ENCODE data around the gene TMEM63C. TPM values are rescaled to one million over a fixed set of nuclear protein-coding genes. Genes with fewer than 3 reads are reported as not detected.

Gene TMEM63C
- total RNA-seq, 6 experiments from 2014 or later, result 0.05 TPM; not detected in 5

- no peak overlapping the region for H3K27ac Mint-ChIP-seq
- peak; percentile 60 for TF ChIP-seq CTCF (IDR thresholded peaks at IDR 0.05)
- no peaks in the 10 kb centered on the region for H3K4me1 Mint-ChIP-seq (ENCODE audit: low read depth)
- no peaks in the 10 kb centered on the region for H3K9me3 Mint-ChIP-seq
- DNase-seq, result peak; percentile 19
- H3K4me3 Mint-ChIP-seq, result no peak overlapping the region
- H3K27me3 Mint-ChIP-seq (ENCODE audit: insufficient read depth), result peaks cover 22% of the 10 kb centered on the region
- no peaks in the 10 kb centered on the region for H3K36me3 Mint-ChIP-seq (ENCODE audit: low read depth)
Observed at GRCh38 chr14:77151918-77152588, 29.5 kb upstream of the TMEM63C start.

GRCh38 chr14:77153802-77154201 lies 27.8 kb upstream of the TMEM63C start:
- Mint-ChIP-seq H3K27me3 (ENCODE audit: insufficient read depth) (peaks cover 24% of the 10 kb centered on the region), H3K36me3 (ENCODE audit: low read depth) (no peaks in the 10 kb centered on the region), H3K4me3 (no peak overlapping the region), H3K9me3 (no peaks in the 10 kb centered on the region), H3K27ac (no peak overlapping the region), H3K4me1 (ENCODE audit: low read depth) (peaks cover 12% of the 10 kb centered on the region)
- TF ChIP-seq CTCF (IDR thresholded peaks at IDR 0.05), result no peak
- DNase-seq, result no peak

- Mint-ChIP-seq H3K36me3 (ENCODE audit: low read depth) (no peaks in the 10 kb centered on the region), H3K27ac (no peak overlapping the region), H3K27me3 (ENCODE audit: insufficient read depth) (peaks cover 24% of the 10 kb centered on the region), H3K9me3 (no peaks in the 10 kb centered on the region), H3K4me1 (ENCODE audit: low read depth) (peaks cover 15% of the 10 kb centered on the region), H3K4me3 (no peak overlapping the region)
- DNase-seq, result no peak
- TF ChIP-seq CTCF (IDR thresholded peaks at IDR 0.05), result no peak
Observed at GRCh38 chr14:77154421-77154820, 27.2 kb upstream of the TMEM63C start.

GRCh38 chr14:77155083-77155482 lies 26.5 kb upstream of the TMEM63C start:
- Mint-ChIP-seq H3K4me3 (no peak overlapping the region), H3K36me3 (ENCODE audit: low read depth) (no peaks in the 10 kb centered on the region), H3K9me3 (no peaks in the 10 kb centered on the region), H3K27ac (no peak overlapping the region), H3K27me3 (ENCODE audit: insufficient read depth) (peaks cover 24% of the 10 kb centered on the region), H3K4me1 (ENCODE audit: low read depth) (peaks cover 15% of the 10 kb centered on the region)
- no peak for DNase-seq
- TF ChIP-seq CTCF (IDR thresholded peaks at IDR 0.05), result no peak

GRCh38 chr14:77157740-77158139 lies 23.9 kb upstream of the TMEM63C start:
- Mint-ChIP-seq H3K27me3 (ENCODE audit: insufficient read depth) (peaks cover 31% of the 10 kb centered on the region), H3K4me1 (ENCODE audit: low read depth) (peaks cover 15% of the 10 kb centered on the region), H3K9me3 (no peaks in the 10 kb centered on the region), H3K36me3 (ENCODE audit: low read depth) (no peaks in the 10 kb centered on the region), H3K27ac (peak overlapping the region; percentile 57), H3K4me3 (0 out of 2 replicates have a peak overlapping the region, but pooled peaks have one; percentile 61)
- TF ChIP-seq CTCF (IDR thresholded peaks at IDR 0.05), result no peak
- no peak for DNase-seq

Measured in HFFc6 (cell line).